Measurements from ENCODE around the gene HIGD1A. TPM values are rescaled to one million over a fixed set of nuclear protein-coding genes. Genes with fewer than 3 reads are reported as not detected.

HIGD1A gene
- polyA plus RNA-seq, 3 donors: 44.3 to 246 (median 131) TPM

DNA sequence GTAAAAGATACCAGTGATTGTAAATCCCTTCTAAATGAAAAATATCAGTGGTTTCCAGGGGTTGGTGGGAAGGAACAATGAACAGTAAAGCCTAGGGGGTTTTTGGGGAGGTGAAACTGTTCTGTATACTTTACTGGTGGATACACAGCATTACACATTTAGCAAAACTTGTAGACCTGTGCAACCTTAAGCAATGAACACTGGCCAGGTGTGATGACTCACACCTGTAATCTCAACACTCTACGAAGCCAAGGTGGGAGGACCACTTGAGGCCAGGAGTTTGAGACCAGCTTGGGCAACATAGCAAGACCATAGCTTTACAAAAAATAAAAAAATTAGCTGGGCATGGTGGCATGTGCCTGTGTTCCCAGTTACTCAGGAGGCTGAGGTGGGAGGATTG is 33.0 kb downstream of the HIGD1A start:
- WGBS, 3 donors: 18 to 82% (median 71%) methylated on average over 1 of the region's 1 CpG
- no peak overlapping the region for H3K27ac ChIP-seq (ENCODE audit: low read depth, low read length)

DNA sequence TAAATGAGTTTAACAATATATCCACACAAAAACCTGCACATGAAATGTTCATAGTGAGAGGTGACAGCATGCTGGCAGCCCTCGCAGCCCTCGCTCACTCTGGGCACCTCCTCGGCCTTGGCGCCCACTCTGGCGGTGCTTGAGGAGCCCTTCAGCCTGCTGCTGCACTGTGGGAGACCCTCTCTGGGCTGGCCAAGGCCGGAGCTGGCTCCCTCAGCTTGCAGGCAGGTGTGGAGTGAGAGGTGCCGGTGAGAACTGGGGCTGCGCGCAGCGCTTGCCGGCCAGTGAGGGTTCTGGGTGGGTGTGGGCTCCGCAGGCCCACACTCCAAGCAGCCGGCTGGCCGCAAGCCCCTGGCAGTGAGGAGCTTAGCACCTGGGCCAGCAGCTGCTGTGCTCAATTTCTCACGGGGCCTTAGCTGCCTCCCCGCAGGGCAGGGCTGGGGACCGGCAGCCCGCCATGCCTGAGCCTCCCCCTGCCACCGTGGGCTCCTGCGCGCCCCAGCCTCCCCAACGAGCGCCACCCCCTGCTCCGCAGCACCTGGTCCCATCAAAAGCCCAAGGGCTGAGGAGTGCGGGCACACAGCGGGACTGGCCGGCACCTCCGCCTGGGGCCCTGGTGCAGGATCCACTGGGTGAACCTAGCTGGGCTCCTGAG is 34.7 kb downstream of the HIGD1A start:
- H3K27ac ChIP-seq (ENCODE audit: low read depth, low read length): no peak overlapping the region
- WGBS, 3 donors: 95 to 98% (median 96%) methylated on average over 28 of the region's 28 CpGs

DNA sequence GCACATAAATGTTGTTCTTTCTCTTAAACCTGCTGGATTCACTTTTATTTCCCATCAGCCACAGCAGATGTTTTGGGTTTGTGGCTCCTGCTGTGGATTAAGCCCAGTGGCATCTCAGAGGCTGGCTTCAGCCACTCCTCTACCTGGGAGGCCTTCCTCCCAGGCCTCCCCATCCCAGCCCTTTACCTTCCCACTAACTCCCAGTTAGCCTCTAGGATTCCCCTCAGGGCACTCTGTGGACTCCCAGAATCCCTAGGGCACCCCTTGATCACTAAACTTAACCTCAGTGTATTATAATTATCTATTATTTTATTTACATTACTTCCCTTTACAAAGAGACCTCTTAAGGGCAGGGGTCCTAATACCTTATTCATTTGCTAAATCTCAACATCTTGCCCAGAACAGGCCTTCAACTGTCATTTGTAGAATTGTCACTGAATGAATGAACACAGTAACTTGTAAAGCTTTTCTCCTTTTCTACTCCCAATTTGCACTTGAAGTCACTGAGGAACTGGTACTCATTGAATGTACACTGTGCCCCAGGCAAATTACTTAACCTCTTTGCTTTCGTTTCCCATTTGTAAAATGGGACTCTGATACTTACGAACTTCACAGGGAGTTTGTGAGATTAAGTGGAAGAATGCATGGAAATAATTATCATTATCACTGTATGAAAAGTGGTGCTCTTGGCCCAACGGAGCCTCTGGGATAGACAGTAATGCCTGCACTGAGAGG is 39.6 kb downstream of the HIGD1A start:
- no peak overlapping the region for H3K27ac ChIP-seq (ENCODE audit: low read depth, low read length)
- WGBS, 3 donors: 75 to 91% (median 83%) methylated on average over 3 of the region's 3 CpGs

DNA sequence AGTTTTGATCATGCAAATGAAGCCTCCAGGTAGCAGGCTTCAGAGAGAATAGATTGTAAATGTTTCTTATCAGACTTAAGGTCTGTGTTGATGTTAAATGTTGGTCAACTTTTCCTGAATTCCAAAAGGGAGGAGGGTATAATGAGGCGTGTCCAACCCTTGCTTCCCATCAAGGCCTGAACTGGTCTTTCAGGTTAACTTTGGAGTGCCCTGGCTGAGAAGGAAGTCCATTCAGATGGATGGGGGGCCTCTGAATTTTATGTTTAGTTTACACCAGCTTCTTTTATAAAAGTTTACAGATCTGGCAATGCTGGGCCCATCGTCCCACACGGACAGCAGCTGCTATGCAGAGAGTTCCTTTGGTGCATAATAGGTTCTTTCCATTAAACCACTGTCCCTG is 40.2 kb downstream of the HIGD1A start:
- WGBS, 3 donors: 79 to 91% (median 83%) methylated on average over 3 of the region's 3 CpGs
- H3K27ac ChIP-seq (ENCODE audit: low read depth, low read length): no peak overlapping the region

DNA sequence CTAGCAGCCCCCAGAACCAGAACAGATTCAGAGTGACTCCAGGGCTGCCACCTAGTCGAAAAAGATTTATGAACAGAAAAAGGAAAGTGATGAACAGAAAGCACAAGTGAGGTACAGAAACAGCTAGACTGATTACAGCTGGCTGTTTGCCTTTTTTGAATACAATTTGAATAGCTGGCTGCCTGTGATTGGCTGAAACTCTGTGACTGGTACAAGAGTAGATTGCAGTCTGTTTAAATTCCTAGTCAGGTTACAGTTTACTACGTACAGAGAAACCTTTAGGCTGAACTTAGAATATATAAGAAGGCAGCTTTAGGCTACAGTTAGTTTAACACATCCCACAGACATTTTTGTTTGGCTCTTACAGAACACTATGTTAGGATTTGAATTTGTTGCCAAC is 41.3 kb downstream of the HIGD1A start:
- H3K27ac ChIP-seq (ENCODE audit: low read depth, low read length): no peak overlapping the region
- WGBS, 3 donors: 55 to 60% (median 56%) methylated on average over 2 of the region's 2 CpGs

DNA sequence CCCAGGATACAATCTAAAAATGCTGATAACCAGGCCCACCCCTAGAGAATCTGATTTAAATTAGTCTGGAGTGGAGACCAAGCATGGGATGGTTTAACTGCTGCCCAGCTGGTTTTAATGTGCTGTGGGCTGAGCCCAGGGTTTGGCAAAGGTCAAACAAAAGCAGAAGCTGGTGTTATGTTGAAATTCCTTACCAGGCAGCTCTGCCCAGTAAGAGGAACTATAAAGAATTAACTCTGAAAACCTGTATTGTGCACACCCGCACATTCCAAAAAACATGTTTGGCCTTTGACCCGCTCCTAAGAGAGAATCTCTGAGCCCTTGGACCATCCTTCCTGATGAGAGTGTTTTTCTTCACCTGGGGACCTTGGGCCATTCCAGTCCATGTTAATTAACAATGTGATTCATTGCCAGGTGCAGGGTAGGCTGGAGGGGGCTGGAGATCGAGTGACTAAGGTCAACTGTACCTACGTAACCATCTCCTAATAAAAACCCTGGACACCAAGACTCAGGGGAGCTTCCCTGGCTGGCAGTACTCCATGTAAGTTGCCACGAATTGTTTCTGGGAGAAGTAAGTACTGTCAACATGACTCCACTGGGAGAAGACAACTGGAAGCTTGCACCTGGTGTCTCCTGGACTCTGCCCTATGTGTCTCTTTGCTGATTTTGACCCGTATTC is 42.1 kb downstream of the HIGD1A start:
- 64 to 89% (median 71%) methylated on average over 6 of the region's 6 CpGs for WGBS, 3 donors
- no peak overlapping the region for H3K27ac ChIP-seq (ENCODE audit: low read depth, low read length)

DNA sequence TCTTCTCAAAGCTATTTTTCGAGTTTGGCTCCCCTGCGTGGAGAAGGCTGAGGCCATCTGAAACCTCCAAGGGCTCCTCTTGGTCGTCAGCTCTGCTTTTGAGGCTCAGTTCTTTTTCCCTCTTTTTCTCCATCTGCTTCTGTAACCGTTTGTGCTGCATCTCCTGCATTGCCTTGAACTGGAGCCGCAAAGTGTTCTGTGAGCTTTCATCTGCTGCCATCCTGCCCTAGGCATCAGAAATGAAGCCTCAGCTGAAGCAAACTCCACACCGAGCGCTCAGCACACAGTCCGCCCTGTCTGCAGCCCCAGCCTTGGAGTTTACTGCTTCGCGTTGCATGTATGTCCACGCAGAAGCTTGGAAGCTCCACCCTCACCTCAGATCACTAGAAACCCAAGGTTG is 46.2 kb downstream of the HIGD1A start:
- 81 to 90% (median 83%) methylated on average over 11 of the region's 11 CpGs for WGBS, 3 donors
- no peak overlapping the region for H3K27ac ChIP-seq (ENCODE audit: low read depth, low read length)

DNA sequence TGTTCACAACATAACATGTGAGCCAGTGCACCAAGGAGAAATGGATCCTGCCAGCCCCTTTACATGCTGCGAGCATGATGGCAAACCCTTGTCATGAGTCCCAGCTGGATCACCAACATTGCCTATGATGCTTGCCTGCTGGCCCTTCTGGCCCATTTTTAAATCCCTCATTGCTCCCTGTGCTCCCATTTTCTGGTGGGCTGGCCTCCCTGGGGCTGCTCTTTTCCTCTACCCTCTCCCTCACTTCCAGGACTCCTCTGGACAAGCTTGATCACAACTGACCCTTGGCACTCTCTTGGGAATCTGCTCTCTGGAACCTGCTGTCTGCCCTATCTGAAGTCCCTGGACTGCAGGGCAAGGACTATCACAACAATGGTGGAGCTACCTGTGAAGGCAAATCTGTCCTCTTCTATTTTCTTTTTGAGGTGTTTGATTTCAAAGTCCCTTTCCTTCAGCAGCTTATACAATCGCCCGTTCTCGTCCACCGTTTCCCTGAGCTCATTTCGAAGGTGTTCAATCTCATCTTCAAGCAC is 47.5 kb downstream of the HIGD1A start:
- no peak overlapping the region for H3K27ac ChIP-seq (ENCODE audit: low read depth, low read length)

DNA sequence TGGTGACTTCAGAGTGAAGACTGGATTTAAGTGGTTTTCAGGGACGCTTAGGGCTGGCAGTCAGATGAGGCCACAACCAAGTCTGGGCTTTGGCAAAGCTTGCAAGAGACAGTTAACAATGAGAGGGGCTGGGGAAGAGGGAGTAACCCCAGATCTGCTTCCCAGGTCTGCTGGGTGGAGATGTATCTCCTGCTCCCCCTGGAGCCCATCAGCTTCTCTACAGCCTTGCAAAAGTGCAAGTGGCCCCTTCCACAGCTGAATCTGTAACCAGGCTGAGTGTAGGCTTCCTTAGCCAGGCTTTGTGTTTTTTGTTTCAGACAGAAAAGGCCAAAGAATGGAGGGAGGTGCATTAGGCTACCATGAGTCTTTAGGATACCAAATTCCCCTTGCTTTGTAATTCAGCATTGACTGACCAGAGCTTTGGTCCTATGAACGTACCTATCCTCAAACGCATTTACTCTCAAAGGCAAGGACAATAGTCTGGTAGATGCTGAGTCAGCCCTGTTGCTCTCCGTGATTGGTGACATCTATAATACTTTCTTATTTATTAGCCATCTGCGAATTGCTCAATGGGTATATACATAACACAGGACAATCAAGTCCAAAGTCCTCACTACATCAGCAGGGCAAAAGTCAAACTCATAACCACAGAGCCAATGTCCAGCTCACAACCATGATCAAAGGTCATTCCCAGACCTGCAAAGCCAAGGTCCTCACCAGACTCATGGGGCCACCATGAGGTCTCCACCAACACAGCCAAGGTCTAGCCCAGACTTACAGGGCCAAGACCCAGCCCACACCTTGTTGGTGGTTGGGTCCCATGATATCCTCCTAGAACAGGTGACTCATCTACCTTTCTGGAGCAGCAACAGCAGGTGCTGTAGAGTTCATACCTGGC is 48.4 kb downstream of the HIGD1A start:
- 71 to 85% (median 77%) methylated on average over 5 of the region's 5 CpGs for WGBS, 3 donors
- H3K27ac ChIP-seq (ENCODE audit: low read depth, low read length): no peak overlapping the region

More for the DNA sequence above, 47.5 kb downstream of the HIGD1A start:
- 91 to 98% (median 94%) methylated on average over 6 of the region's 6 CpGs for WGBS, 3 donors

DNA sequence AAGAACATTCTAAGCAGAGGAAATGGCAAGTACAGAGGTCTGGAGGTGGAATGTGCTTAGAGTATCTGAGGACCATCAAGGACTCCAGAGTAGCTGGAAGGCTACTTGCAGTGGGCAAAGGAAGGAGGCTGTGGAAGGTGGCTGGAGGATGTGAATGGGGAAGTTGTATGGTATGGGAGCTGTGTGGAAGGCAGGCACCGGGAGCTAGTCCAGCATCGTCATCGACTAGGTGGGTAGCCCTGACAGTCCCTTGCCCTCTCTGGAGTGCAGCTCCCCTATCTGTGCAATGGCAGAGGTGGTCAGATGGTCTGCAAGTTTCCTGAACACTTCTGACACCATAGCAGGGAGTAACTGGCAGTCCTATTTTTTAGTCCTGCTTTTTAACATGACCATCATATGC is 50.5 kb downstream of the HIGD1A start:
- no peak overlapping the region for H3K27ac ChIP-seq (ENCODE audit: low read depth, low read length)
- 80 to 92% (median 84%) methylated on average over 3 of the region's 3 CpGs for WGBS, 3 donors

DNA sequence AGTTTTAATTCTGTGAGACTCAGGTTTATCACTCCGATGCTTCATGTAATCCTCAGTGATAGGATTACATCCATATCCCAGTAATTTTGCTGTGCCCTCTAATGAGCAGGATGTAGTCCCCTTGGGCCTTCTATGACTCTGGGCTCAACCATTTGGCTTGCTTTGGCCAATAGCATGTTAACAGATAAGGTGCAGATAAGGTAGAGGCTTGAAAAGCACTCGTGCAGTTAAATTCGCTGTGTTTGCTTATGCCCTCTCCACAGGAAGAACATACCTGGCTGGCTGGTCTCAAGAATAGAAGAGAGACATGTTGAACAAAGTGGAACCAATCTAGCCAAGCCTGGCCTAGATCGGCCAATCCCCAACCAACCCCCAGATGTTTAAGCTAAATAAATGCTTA is 51.3 kb downstream of the HIGD1A start:
- H3K27ac ChIP-seq (ENCODE audit: low read depth, low read length): no peak overlapping the region
- 86 to 96% (median 91%) methylated on average over 4 of the region's 4 CpGs for WGBS, 3 donors

DNA sequence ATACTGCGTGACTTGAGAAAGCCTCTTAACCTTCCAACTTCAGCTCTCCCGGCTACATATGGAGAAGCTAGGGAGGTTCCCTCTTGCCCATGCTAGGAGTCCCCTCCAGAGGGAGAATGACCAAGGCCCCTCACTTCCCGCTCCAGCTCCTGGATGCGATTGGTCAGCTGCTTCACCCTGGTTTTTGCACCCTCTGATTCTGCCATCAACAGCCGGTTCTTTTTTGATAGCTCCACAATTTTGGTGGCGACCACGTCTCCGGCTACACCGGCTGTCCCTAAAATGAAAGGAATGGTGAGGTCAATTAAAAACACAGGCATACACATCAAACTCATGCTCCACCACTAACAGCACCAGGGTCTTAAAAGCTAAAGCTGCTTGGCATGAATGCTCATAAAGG is 51.8 kb downstream of the HIGD1A start:
- WGBS, 3 donors: 95 to 97% (median 97%) methylated on average over 9 of the region's 9 CpGs
- no peak overlapping the region for H3K27ac ChIP-seq (ENCODE audit: low read depth, low read length)

DNA sequence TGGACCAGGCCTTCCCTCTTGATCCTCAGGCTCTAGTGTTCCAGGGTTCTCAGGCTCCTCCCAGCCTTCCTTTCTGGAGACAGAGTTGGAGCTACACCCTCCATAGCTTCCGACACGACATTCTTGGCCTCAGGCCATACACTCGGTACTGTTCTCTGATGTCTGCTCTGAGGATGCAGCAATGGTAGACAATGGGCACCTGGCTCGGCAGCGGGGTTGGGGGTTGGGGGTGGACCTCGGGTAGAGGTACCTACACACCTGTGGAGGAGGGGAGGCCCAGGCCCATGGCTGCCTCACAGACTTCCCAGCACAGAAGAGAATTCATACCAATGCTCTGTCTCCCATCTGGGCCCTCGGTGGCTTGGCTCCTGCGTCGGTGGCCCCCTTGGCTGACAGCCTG is 52.7 kb downstream of the HIGD1A start:
- 63 to 76% (median 65%) methylated on average over 9 of the region's 9 CpGs for WGBS, 3 donors
- H3K27ac ChIP-seq (ENCODE audit: low read depth, low read length): no peak overlapping the region

DNA sequence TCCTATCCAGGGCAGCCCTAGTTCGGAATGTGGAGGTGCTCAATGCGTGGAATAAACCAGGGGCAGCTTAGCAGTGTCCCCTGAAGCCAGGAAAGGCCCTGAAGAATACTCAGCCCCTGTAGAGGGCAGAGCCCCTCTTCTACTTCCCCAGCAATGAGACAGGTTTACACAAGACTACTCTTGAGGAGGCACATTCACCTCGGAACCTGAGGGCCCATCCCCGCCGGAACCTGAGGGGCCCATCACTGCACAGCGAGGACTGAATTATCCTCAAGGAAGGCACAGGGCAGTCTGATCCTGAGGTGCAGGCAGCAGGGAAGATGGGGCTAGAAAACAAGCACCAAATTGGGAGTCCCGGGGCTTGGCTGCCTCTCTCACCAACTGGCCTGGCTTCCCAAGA is 53.5 kb downstream of the HIGD1A start:
- 92 to 96% (median 96%) methylated on average over 7 of the region's 7 CpGs for WGBS, 3 donors
- no peak overlapping the region for H3K27ac ChIP-seq (ENCODE audit: low read depth, low read length)

DNA sequence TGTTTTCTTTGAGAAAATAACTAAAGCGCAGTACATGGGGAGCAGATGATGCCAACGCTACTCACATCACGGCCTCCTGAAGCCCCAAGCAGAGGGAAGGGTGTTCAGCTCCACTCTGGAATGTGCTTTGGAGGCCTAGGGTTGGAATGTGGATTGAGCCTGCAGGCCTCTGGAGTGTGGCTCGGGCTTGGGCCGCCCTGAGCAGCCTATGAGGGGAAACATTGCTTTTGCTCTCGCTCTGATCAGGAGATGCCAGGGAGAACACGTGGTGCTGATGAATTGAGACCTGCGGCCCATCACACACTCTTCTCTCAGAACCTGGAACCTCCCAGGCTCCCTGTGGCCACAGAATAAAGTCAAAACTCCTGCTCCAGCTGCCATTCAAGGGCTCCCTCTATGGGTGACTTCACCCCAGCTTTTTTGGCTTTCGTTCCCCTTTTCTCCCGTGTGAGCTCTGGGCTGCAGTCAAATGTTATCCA is 54.5 kb downstream of the HIGD1A start:
- H3K27ac ChIP-seq (ENCODE audit: low read depth, low read length): no peak overlapping the region

DNA sequence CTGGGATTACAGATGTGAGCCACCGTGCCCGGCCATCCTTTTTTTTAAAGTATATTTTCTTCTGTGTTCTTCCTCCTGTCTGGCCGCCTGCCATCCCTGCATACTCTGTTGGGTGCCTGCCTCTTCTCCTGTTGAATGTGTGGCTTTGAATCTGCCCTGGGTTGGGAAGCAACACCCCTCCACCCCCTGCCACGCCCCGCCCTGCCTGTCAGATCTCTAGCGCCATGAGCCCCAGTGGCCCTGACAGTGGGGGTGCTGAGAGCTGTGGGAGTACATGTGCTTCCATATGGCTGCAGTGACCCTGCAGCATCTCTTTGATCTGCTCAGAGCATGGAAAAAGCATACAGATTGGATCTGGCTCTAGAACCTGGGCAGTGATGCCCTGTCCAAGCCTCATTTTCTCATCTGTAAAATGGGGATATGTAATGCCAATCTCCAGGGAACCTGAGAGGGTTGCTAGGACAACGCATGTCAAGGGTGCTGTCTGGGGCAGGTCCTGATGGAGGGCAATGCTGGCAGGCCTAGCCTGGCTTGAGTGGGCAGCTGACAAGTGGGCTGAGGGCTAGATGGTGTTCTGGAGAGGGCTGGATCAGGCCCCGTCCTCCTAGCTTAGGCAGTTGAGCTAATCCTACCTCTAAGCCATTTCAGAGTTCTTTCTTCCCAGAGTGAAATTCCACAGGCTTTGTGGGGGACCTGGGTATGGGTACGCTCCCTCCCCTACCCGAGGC is 55.1 kb downstream of the HIGD1A start:
- WGBS, 3 donors: 79 to 92% (median 80%) methylated on average over 10 of the region's 10 CpGs
- H3K27ac ChIP-seq (ENCODE audit: low read depth, low read length): no peak overlapping the region

More for the DNA sequence above, 54.5 kb downstream of the HIGD1A start:
- WGBS, 3 donors: 64 to 70% (median 66%) methylated on average over 10 of the region's 10 CpGs

DNA sequence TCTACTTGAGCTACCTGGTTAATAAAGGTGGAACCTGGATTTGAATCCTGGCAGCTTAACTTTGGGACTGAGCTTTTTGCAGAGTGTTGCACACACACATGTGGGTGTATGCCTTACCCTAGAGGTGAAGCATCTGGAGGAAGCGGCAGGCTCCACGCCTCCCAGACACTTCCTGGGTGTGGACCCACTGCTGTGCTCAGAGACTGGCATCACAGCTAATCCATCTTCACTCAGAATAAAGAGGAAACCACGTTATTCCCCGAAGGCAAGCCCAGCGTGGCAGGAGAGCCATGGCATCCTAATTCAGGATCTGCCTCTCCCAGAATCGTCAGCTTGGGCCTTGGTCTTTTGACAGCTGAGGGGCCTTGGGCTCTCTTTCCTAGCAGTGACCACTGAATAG is 56.7 kb downstream of the HIGD1A start:
- 43 to 83% (median 60%) methylated on average over 6 of the region's 6 CpGs for WGBS, 3 donors
- H3K27ac ChIP-seq (ENCODE audit: low read depth, low read length): no peak overlapping the region

All from adipose tissue (tissue), 3 donors.